MM.1S (cell line): ENCODE data around the gene FAM9C.

Source experiments
- DNase-seq: peaks from one replicate; pipeline ENCODE4 v3.0.0-alpha.2; 2015
- H2AFZ ChIP-seq: fragments of 300-600 bp; sonication (generic); 2 replicates; pipeline ENCODE4 v1.6.0; 2016; ENCODE audit warnings: antibody characterized with exemption, low read length
- H3F3A ChIP-seq: fragments of 300-600 bp; sonication (generic); 2 replicates; pipeline ENCODE4 v1.6.1; 2016; ENCODE audit warnings: mild to moderate bottlenecking, antibody characterized with exemption, low read length, moderate library complexity, mixed read lengths; ENCODE audit not compliant: insufficient read depth
- H3K27ac ChIP-seq: fragments of 300-600 bp; sonication (generic); 2 replicates; pipeline ENCODE4 v1.5.1; 2016; ENCODE audit warnings: mild to moderate bottlenecking, low read length
- H3K27me3 ChIP-seq: fragments of 300-600 bp; sonication (generic); replicated peaks from 2 replicates; pipeline ENCODE4 v1.6.0; 2016; ENCODE audit warnings: low read length; ENCODE audit not compliant: insufficient read depth
- H3K36me3 ChIP-seq: fragments of 300-600 bp; sonication (generic); replicated peaks from 2 replicates; pipeline ENCODE4 v1.6.1; 2016; ENCODE audit warnings: mild to moderate bottlenecking, low read length, mixed read lengths; ENCODE audit not compliant: insufficient read depth
- H3K4me1 ChIP-seq: fragments of 300-600 bp; sonication (generic); 2 replicates; pipeline ENCODE4 v1.6.1; 2016; ENCODE audit warnings: low read length, mixed read lengths
- H3K4me2 ChIP-seq: fragments of 300-600 bp; sonication (generic); 2 replicates; pipeline ENCODE4 v1.6.0; 2016; ENCODE audit warnings: low read depth, low read length
- H3K4me3 ChIP-seq: fragments of 300-600 bp; sonication (generic); 2 replicates; pipeline ENCODE4 v1.5.1; 2016; ENCODE audit warnings: low read length, mixed read lengths
- H3K79me2 ChIP-seq: fragments of 300-600 bp; sonication (generic); 2 replicates; pipeline ENCODE4 v1.6.1; 2016; ENCODE audit warnings: mixed run types, low read length, mixed read lengths
- H3K9ac ChIP-seq: fragments of 300-600 bp; sonication (generic); 2 replicates; pipeline ENCODE4 v1.6.1; 2016; ENCODE audit warnings: low read length, mixed read lengths
- H3K9me2 ChIP-seq: fragments of 300-600 bp; sonication (generic); replicated peaks from 2 replicates; pipeline ENCODE4 v1.6.1; 2016; ENCODE audit warnings: mild to moderate bottlenecking, low read length, mixed read lengths; ENCODE audit not compliant: insufficient read depth
- H3K9me3 ChIP-seq: fragments of 300-600 bp; sonication (generic); replicated peaks from 2 replicates; pipeline ENCODE4 v1.6.1; 2016; ENCODE audit warnings: mild to moderate bottlenecking, low read length, mixed read lengths; ENCODE audit not compliant: insufficient read depth
- H4K20me1 ChIP-seq: fragments of 300-600 bp; sonication (generic); 2 replicates; pipeline ENCODE4 v1.6.1; 2016; ENCODE audit warnings: mild to moderate bottlenecking, low read length, moderate library complexity, mixed read lengths; ENCODE audit not compliant: insufficient read depth
- CTCF ChIP-seq: fragments of 300-600 bp; sonication (generic); IDR thresholded peaks from 2 replicates; pipeline ENCODE4 v1.5.1; 2016; ENCODE audit warnings: antibody characterized with exemption, low read length, mixed read lengths
- EZH2 ChIP-seq: fragments of 300-600 bp; sonication (generic); optimal IDR thresholded peaks from 2 replicates; pipeline ENCODE3; 2017; ENCODE audit warnings: low read depth, mild to moderate bottlenecking, antibody characterized with exemption, low read length, mixed read lengths
- EZH2phosphoT487 ChIP-seq: fragments of 300-600 bp; sonication (generic); IDR thresholded peaks from 2 replicates; pipeline ENCODE4 v1.6.1; 2018; ENCODE audit warnings: antibody characterized with exemption, low read length

FAM9C gene

GRCh38 chrX:13069771-13070416, 25.5 kb upstream of the FAM9C start:
- no peak overlapping the region for H3K27ac ChIP-seq
- no peak overlapping the region for H3K4me3 ChIP-seq
- no peaks in the 10 kb centered on the region for H4K20me1 ChIP-seq
- no peak overlapping the region for H3K9ac ChIP-seq
- no peak for DNase-seq
- no peaks in the 10 kb centered on the region for H3K79me2 ChIP-seq
- no peaks in the 10 kb centered on the region for H3K9me3 ChIP-seq
- H3K36me3 ChIP-seq = no peaks in the 10 kb centered on the region
- no peaks in the 10 kb centered on the region for H3K4me1 ChIP-seq
- TF ChIP-seq CTCF (no peak), EZH2phosphoT487 (no peak), EZH2 (no peak)
- no peak overlapping the region for H3K4me2 ChIP-seq
- no peaks in the 10 kb centered on the region for H3K27me3 ChIP-seq
- H3K9me2 ChIP-seq = no peaks in the 10 kb centered on the region
- no peaks in the 10 kb centered on the region for H3F3A ChIP-seq
- H2AFZ ChIP-seq = no peak overlapping the region

- Histone ChIP-seq H3F3A (no peaks in the 10 kb centered on the region), H3K9me3 (no peaks in the 10 kb centered on the region), H2AFZ (no peak overlapping the region), H3K4me3 (no peak overlapping the region), H3K4me1 (no peaks in the 10 kb centered on the region), H3K9me2 (no peaks in the 10 kb centered on the region), H3K79me2 (no peaks in the 10 kb centered on the region), H3K4me2 (no peak overlapping the region), H3K36me3 (no peaks in the 10 kb centered on the region), H3K9ac (no peak overlapping the region), H3K27ac (no peak overlapping the region), H3K27me3 (no peaks in the 10 kb centered on the region), H4K20me1 (no peaks in the 10 kb centered on the region)
- no peak for DNase-seq
- TF ChIP-seq EZH2 = no peak
- TF ChIP-seq EZH2phosphoT487 = no peak
- no peak for TF ChIP-seq CTCF
These were observed 24.2 kb upstream of the FAM9C start for GRCh38 chrX:13068651-13069050.

GRCh38 chrX:13067773-13068172, 23.4 kb upstream of the FAM9C start:
- Histone ChIP-seq H3F3A (no peaks in the 10 kb centered on the region), H2AFZ (no peak overlapping the region), H3K4me1 (no peaks in the 10 kb centered on the region), H3K36me3 (no peaks in the 10 kb centered on the region), H3K27ac (no peak overlapping the region), H3K9me3 (no peaks in the 10 kb centered on the region), H4K20me1 (no peaks in the 10 kb centered on the region), H3K4me3 (no peak overlapping the region), H3K9ac (no peak overlapping the region), H3K9me2 (no peaks in the 10 kb centered on the region), H3K27me3 (no peaks in the 10 kb centered on the region), H3K4me2 (no peak overlapping the region), H3K79me2 (no peaks in the 10 kb centered on the region)
- no peak for TF ChIP-seq CTCF
- TF ChIP-seq EZH2phosphoT487 = no peak
- TF ChIP-seq EZH2 = no peak
- DNase-seq = no peak
